ENCODE results near the gene CEP162.
"Not testable (repeated sequence)": the region's sequence is repeated elsewhere in the genome, so short reads cannot be mapped to it uniquely, and the experiment has no call there.

CEP162 gene

GRCh38 chr6:84193114-84193708 is 34.2 kb downstream of the CEP162 start:
- H3K36me3 ChIP-seq (ENCODE audit: control insufficient read depth in 2 of 2, insufficient read depth in 1 of 2, low read length in 2 of 2): peaks cover 14 to 65% of the 10 kb centered on the region in 2 experiments
- H3K9me3 ChIP-seq (ENCODE audit: control insufficient read depth, insufficient read depth, low read depth, low read length): no peaks in the 10 kb centered on the region
- H3K4me3 ChIP-seq (ENCODE audit: low read depth, low read length): no peak overlapping the region
- H3K4me1 ChIP-seq (ENCODE audit: control insufficient read depth, insufficient read depth, low read length): no peaks in the 10 kb centered on the region
- POLR2A ChIA-PET: no interaction called here
- CTCF ChIA-PET: no interaction called here
- H3K27ac ChIP-seq (ENCODE audit: extremely low read depth, low read depth, low read length): no peak overlapping the region
- TF ChIP-seq ZNF266 (tag by site-specific recombination; IDR thresholded peaks at IDR 0.05; ENCODE audit: low read depth): no peak
- 0 out of 2 replicates have a peak, but pooled peaks have one; percentile 8 for TF ChIP-seq BCL6B (tag by site-specific recombination; IDR thresholded peaks at IDR 0.05)

GRCh38 chr6:84191802-84192201 is 35.6 kb downstream of the CEP162 start:
- no peaks in the 10 kb centered on the region for H3K9me3 ChIP-seq (ENCODE audit: control insufficient read depth, insufficient read depth, low read depth, low read length)
- ChIA-PET POLR2A (no interaction called here), CTCF (interaction anchor here (0.6 kb wide), 2 partner anchors 10 to 17 kb away, joined by 3 to 5 read pairs; no protein-coding TSS in a partner anchor)
- H3K27ac ChIP-seq (ENCODE audit: extremely low read depth, low read depth, low read length): no peak overlapping the region
- H3K4me3 ChIP-seq (ENCODE audit: low read depth, low read length): no peak overlapping the region
- TF ChIP-seq YY1 (tag by site-specific recombination; IDR thresholded peaks at IDR 0.05) (no peak), ZNF146 (tag by site-specific recombination; IDR thresholded peaks at IDR 0.05) (no peak), ATF2 (tag by site-specific recombination; IDR thresholded peaks at IDR 0.05; ENCODE audit: low read depth) (peak; percentile 59)
- no peaks in the 10 kb centered on the region for H3K4me1 ChIP-seq (ENCODE audit: control insufficient read depth, insufficient read depth, low read length)
- peaks cover 12 to 56% of the 10 kb centered on the region in 2 experiments for H3K36me3 ChIP-seq (ENCODE audit: control insufficient read depth in 2 of 2, insufficient read depth in 1 of 2, low read length in 2 of 2)

- H3K9me3 ChIP-seq (ENCODE audit: control insufficient read depth, insufficient read depth, low read depth, low read length); POLR2A ChIA-PET; H3K4me3 ChIP-seq (ENCODE audit: low read depth, low read length); H3K4me1 ChIP-seq (ENCODE audit: control insufficient read depth, insufficient read depth, low read length); H3K27ac ChIP-seq (ENCODE audit: extremely low read depth, low read depth, low read length); CTCF ChIA-PET: not testable (repeated sequence)
- peaks cover 9 to 47% of the 10 kb centered on the region in 2 experiments for H3K36me3 ChIP-seq (ENCODE audit: control insufficient read depth in 2 of 2, insufficient read depth in 1 of 2, low read length in 2 of 2)
Observed at GRCh38 chr6:84189356-84189755, 38.1 kb downstream of the CEP162 start.

GRCh38 chr6:84183430-84183829 is 44.0 kb downstream of the CEP162 start:
- H3K9me3 ChIP-seq (ENCODE audit: control insufficient read depth, insufficient read depth, low read depth, low read length): no peaks in the 10 kb centered on the region
- no peaks in the 10 kb centered on the region for H3K4me1 ChIP-seq (ENCODE audit: control insufficient read depth, insufficient read depth, low read length)
- no peak overlapping the region for H3K27ac ChIP-seq (ENCODE audit: extremely low read depth, low read depth, low read length)
- ChIA-PET POLR2A (no interaction called here), CTCF (no interaction called here)
- H3K36me3 ChIP-seq (ENCODE audit: control insufficient read depth in 2 of 2, insufficient read depth in 1 of 2, low read length in 2 of 2): peaks cover 0 to 30% of the 10 kb centered on the region in 2 experiments; a peak in 1 of 3 replicates
- H3K4me3 ChIP-seq (ENCODE audit: low read depth, low read length): no peak overlapping the region
- TF ChIP-seq SCRT1 (tag by site-specific recombination; IDR thresholded peaks at IDR 0.05; ENCODE audit: borderline replicate concordance) (0 out of 2 replicates have a peak, but pooled peaks have one; percentile 19), SCRT2 (tag by site-specific recombination; IDR thresholded peaks at IDR 0.05) (peak; percentile 79), ZNF10 (tag by site-specific recombination; IDR thresholded peaks at IDR 0.05) (no peak), KLF9 (tag by site-specific recombination; IDR thresholded peaks at IDR 0.05; ENCODE audit: low read depth) (no peak)

- Histone ChIP-seq H3K4me3 (ENCODE audit: low read depth, low read length) (no peak overlapping the region), H3K27ac (ENCODE audit: extremely low read depth, low read depth, low read length) (no peak overlapping the region), H3K36me3 (ENCODE audit: control insufficient read depth in 2 of 2, insufficient read depth in 1 of 2, low read length in 2 of 2) (peaks cover 0 to 30% of the 10 kb centered on the region in 2 experiments; a peak in 1 of 3 replicates), H3K9me3 (ENCODE audit: control insufficient read depth, insufficient read depth, low read depth, low read length) (no peaks in the 10 kb centered on the region), H3K4me1 (ENCODE audit: control insufficient read depth, insufficient read depth, low read length) (no peaks in the 10 kb centered on the region)
- POLR2A ChIA-PET: no interaction called here
- CTCF ChIA-PET: no interaction called here
- TF ChIP-seq HOXA7 (CRISPR knock-in tag; IDR thresholded peaks at IDR 0.05; ENCODE audit: borderline replicate concordance): no peak
- TF ChIP-seq RBAK (tag by site-specific recombination; IDR thresholded peaks at IDR 0.05): no peak
- TF ChIP-seq ZNF488 (tag by site-specific recombination; IDR thresholded peaks at IDR 0.05): no peak
- no peak for TF ChIP-seq HIC1 (tag by site-specific recombination; IDR thresholded peaks at IDR 0.05)
- no peak for TF ChIP-seq ZNF223 (tag by site-specific recombination; IDR thresholded peaks at IDR 0.05)
- no peak for TF ChIP-seq ZNF549 (tag by site-specific recombination; IDR thresholded peaks at IDR 0.05)
- no peak for TF ChIP-seq ZNF362 (tag by site-specific recombination; IDR thresholded peaks at IDR 0.05)
- TF ChIP-seq ZNF624 (tag by site-specific recombination; IDR thresholded peaks at IDR 0.05): no peak
- TF ChIP-seq ZNF792 (tag by site-specific recombination; IDR thresholded peaks at IDR 0.05): no peak
Observed at GRCh38 chr6:84182001-84182400, 45.4 kb downstream of the CEP162 start.

Data from HEK293 (cell line).